ENCODE results near the gene BMPR1B. TPM values are rescaled to one million over a fixed set of nuclear protein-coding genes. Genes with fewer than 3 reads are reported as not detected.

The BMPR1B gene
- total and polyA plus RNA-seq, 2 of the 8 experiments (the other 6 are each of a cell fraction or from before 2014, with no cell fraction given) = 0.14 to 1.1 TPM

DNA sequence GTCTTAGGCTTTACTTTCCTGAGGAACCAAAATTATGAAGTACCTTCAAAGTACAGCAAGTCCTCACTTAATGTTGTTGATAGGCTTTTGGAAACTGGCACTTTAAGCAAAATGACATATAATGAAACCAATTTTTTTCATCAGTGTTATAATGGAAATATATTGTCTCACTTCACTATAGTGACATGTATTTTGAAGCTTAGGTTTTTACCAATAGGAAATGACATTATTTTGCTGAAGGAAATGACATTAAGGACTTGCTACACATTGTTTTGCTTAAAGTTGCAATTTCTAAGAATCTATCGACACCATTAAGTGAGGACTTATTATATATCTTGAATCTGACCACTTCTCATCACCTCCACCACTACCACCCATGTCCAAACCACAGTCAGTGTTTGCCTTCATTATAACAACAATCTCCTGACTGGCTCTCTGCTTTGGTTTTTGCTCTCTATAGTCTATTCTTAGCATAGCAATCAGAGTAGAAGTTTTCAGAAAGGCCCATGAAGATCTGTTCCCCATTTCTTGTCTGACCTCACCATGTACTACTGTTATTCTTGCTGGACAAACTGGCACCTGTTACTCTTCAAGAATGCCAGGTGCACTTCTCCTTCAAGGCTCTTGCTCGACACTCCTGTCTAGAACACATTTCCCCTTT lies 311.2 kb downstream of the BMPR1B start:
- H2BK12ac ChIP-seq (ENCODE audit: low read depth, low read length) = no peak overlapping the region
- H3K9me3 ChIP-seq (ENCODE audit: insufficient read depth in 2 of 2, low read depth in 1 of 2, low read length in 1 of 2) = peaks cover 0 to 2% of the 10 kb centered on the region in 2 experiments; a peak in 1 of 4 replicates
- CTCF ChIA-PET (ENCODE audit: partially characterized antibody) = no interaction called here
- no peak overlapping the region for H2BK20ac ChIP-seq (ENCODE audit: low read length)
- no peak overlapping the region for H4K8ac ChIP-seq (ENCODE audit: extremely low read depth, insufficient read depth, low read length)
- no peak overlapping the region for H4K91ac ChIP-seq (replicated peaks; ENCODE audit: insufficient read length, low read length)
- no peak for DNase-seq (ENCODE audit: low read depth in 1 of 2, low spot score in 2 of 2)
- H3K23me2 ChIP-seq (ENCODE audit: low read depth, low read length) = no peaks in the 10 kb centered on the region
- no peaks in the 10 kb centered on the region for H4K20me1 ChIP-seq (replicated peaks in 1 of 2; ENCODE audit: control insufficient read depth in 1 of 2, insufficient read depth in 2 of 2, low read length in 2 of 2)
- no peak overlapping the region for H3K14ac ChIP-seq (ENCODE audit: insufficient read length)
- no peak overlapping the region for H3K4ac ChIP-seq (replicated peaks; ENCODE audit: insufficient read length, low read depth, low read length)
- H3K27ac ChIP-seq (ENCODE audit: low read depth, low read length) = no peak overlapping the region
- WGBS, 2 experiments (ENCODE audit: extremely low coverage in 1 of 2, insufficient coverage in 1 of 2, insufficient read length in 1 of 2, insufficient replicate concordance in 2 of 2, low coverage in 1 of 2, low lambda C conversion rate in 2 of 2, missing lambda C conversion rate in 1 of 2) = 93% methylated on average over 2 of the region's 2 CpGs; no CpG with 5 or more reads in 1 of the 2 experiments
- no peak overlapping the region for H4K5ac ChIP-seq (ENCODE audit: insufficient read length, low read depth, low read length)
- H3K18ac ChIP-seq (ENCODE audit: extremely low read depth, low read length) = no peak overlapping the region
- H3K79me1 ChIP-seq (ENCODE audit: low read depth, low read length) = no peaks in the 10 kb centered on the region
- H3K23ac ChIP-seq (ENCODE audit: insufficient read length) = no peak overlapping the region
- POLR2A ChIA-PET (ENCODE audit: partially characterized antibody) = no interaction called here
- FAIRE-seq = no peak
- no peak overlapping the region for H2AFZ ChIP-seq (ENCODE audit: low read length)
- H3K4me1 ChIP-seq (replicated peaks in 1 of 4; ENCODE audit: control insufficient read depth in 3 of 4, insufficient read depth in 4 of 4, low read length in 3 of 4) = no peaks in the 10 kb centered on the region
- H2BK120ac ChIP-seq (replicated peaks; ENCODE audit: low read depth, low read length) = no peak overlapping the region
- H3K27me3 ChIP-seq (replicated peaks in 1 of 4; ENCODE audit: control insufficient read depth in 3 of 4, extremely low read depth in 1 of 4, insufficient read depth in 3 of 4, low read length in 3 of 4) = no peaks in the 10 kb centered on the region
- no peak overlapping the region for H2BK15ac ChIP-seq (ENCODE audit: low read length)
- H3K4me2 ChIP-seq (ENCODE audit: insufficient read depth in 1 of 2, low read depth in 2 of 2, low read length in 2 of 2) = no peak overlapping the region
- no peaks in the 10 kb centered on the region for H3K36me3 ChIP-seq (ENCODE audit: control insufficient read depth in 2 of 4, insufficient read depth in 4 of 4, low read length in 3 of 4)
- no peak overlapping the region for H2BK5ac ChIP-seq (ENCODE audit: low read depth, low read length)
- H3K79me2 ChIP-seq (ENCODE audit: control insufficient read depth in 1 of 2, insufficient read depth in 2 of 2, low read length in 2 of 2) = no peaks in the 10 kb centered on the region
- H3K9ac ChIP-seq (replicated peaks in 1 of 4; ENCODE audit: extremely low read depth in 1 of 4, low read depth in 3 of 4, low read length in 3 of 4) = no peak overlapping the region
- H3K4me3 ChIP-seq (ENCODE audit: extremely low read depth in 1 of 4, insufficient read depth in 2 of 4, low read depth in 3 of 4, low read length in 4 of 4) = no peak overlapping the region
- H3K56ac ChIP-seq (replicated peaks; ENCODE audit: insufficient read length, low read depth, low read length) = no peak overlapping the region
- no peak overlapping the region for H2AK5ac ChIP-seq (ENCODE audit: low read depth, low read length)
- TF ChIP-seq TAF7 (optimal IDR thresholded peaks at IDR 0.05; ENCODE audit: borderline replicate concordance, low read depth, low read length) = no peak
- TF ChIP-seq SAP30 (IDR thresholded peaks at IDR 0.05; ENCODE audit: insufficient read depth, insufficient replicate concordance, low read length) = no peak
- no peak for TF ChIP-seq EP300 (IDR thresholded peaks at IDR 0.05; ENCODE audit: borderline replicate concordance in 1 of 2, low read depth in 2 of 2, low read length in 2 of 2)
- TF ChIP-seq MAFK (IDR thresholded peaks at IDR 0.05; ENCODE audit: low read depth, low read length) = no peak
- TF ChIP-seq, protein P1, sequence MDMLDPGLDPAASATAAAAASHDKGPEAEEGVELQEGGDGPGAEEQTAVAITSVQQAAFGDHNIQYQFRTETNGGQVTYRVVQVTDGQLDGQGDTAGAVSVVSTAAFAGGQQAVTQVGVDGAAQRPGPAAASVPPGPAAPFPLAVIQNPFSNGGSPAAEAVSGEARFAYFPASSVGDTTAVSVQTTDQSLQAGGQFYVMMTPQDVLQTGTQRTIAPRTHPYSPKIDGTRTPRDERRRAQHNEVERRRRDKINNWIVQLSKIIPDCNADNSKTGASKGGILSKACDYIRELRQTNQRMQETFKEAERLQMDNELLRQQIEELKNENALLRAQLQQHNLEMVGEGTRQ (IDR thresholded peaks at IDR 0.05; ENCODE audit: low read length) = no peak
- TF ChIP-seq, protein P2, sequence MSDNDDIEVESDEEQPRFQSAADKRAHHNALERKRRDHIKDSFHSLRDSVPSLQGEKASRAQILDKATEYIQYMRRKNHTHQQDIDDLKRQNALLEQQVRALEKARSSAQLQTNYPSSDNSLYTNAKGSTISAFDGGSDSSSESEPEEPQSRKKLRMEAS (IDR thresholded peaks at IDR 0.05) = no peak
- TF ChIP-seq HDAC6 (IDR thresholded peaks at IDR 0.05; ENCODE audit: low read depth, low read length) = no peak
- no peak for TF ChIP-seq RNF2 (IDR thresholded peaks at IDR 0.05; ENCODE audit: borderline replicate concordance, low read depth, low read length, missing control alignments, poor library complexity, severe bottlenecking)

All from H1 (cell line).